Activated CD8-positive, alpha-beta T cell treated with anti-CD3 and anti-CD28 coated beads for 36 hours (primary cell): ENCODE data around the gene UFSP1. TPM values are rescaled to one million over a fixed set of nuclear protein-coding genes. Genes with fewer than 3 reads are reported as not detected.

ENCODE experiments used
- ATAC-seq: fragments of 200-7000 bp; cut with Tn5 transposase; one replicate; pipeline ENCODE4 v1.10.0; 2021; ENCODE audit warnings: mild to moderate bottlenecking, moderate library complexity
- CTCF ChIA-PET: fragments of 350-600 bp; sonication (Branson Sonifier 250); formaldehyde crosslinking; loops from one replicate; lab custom pipeline; 2021; ENCODE audit warnings: antibody characterized with exemption; lab: Charles Lee
- POLR2A ChIA-PET: fragments of 350-600 bp; sonication (Branson Sonifier 250); formaldehyde crosslinking; loops from one replicate; lab custom pipeline; 2021; ENCODE audit warnings: antibody characterized with exemption; lab: Charles Lee
- DNase-seq: peaks from one replicate; pipeline ENCODE4 v3.0.0-alpha.2; 2020
- H3K27ac Mint-ChIP-seq: one replicate; pipeline ENCODE4 v1.8.0; 2021; ENCODE audit warnings: mild to moderate bottlenecking, mixed read lengths
- H3K27me3 Mint-ChIP-seq: one replicate; pipeline ENCODE4 v1.8.0; 2021; ENCODE audit warnings: mixed read lengths
- H3K36me3 Mint-ChIP-seq: one replicate; pipeline ENCODE4 v1.8.0; 2021; ENCODE audit warnings: low read depth, mixed read lengths
- H3K4me1 Mint-ChIP-seq: one replicate; pipeline ENCODE4 v1.8.0; 2021; ENCODE audit warnings: low read depth, mixed read lengths
- H3K4me3 Mint-ChIP-seq: one replicate; pipeline ENCODE4 v1.8.0; 2021; ENCODE audit warnings: mild to moderate bottlenecking, moderate library complexity, mixed read lengths
- H3K9me3 Mint-ChIP-seq: one replicate; pipeline ENCODE4 v1.8.0; 2021; ENCODE audit warnings: mixed read lengths
- intact Hi-C: fragments of 100-400 bp; cut with micrococcal nuclease; formaldehyde crosslinking; loops from one replicate; pipeline ENCODE4 v1.10.0; 2022
- total RNA-seq, 2 experiments: library from RNA; stranded (reverse); gene quantifications; one replicate each; pipeline ENCODE4 v1.2.3, GENCODE V29; 2021
- TF ChIP-seq, protein P1 (sequence below): fragments of 200-600 bp; IDR thresholded peaks from one replicate; pipeline ENCODE4 v1.8.0; 2022; ENCODE audit warnings: antibody characterized with exemption, mild to moderate bottlenecking

UFSP1 gene
- total RNA-seq, 2 experiments from 2014 or later, result 2.1 to 2.2 TPM

GRCh38 chr7:100878685-100879084 lies 10.8 kb downstream of the UFSP1 start:
- H3K4me1 Mint-ChIP-seq, result peaks cover 47% of the 10 kb centered on the region
- ATAC-seq (no peak), DNase-seq (no peak)
- peaks cover 80% of the 10 kb centered on the region for H3K36me3 Mint-ChIP-seq
- intact Hi-C loops, result no loop called here
- ChIA-PET CTCF (interaction anchor here (0.7 to 1.9 kb wide), 2 partner anchors 9 to 11 kb away, joined by 3 to 9 read pairs; partner anchors contain the start of gene UFSP1), POLR2A (interaction anchor here (6.8 kb wide), 1 partner anchor 8 kb away, joined by 167 read pairs; the partner anchor contains the start of gene UFSP1)
- no peak overlapping the region for H3K4me3 Mint-ChIP-seq
- H3K27me3 Mint-ChIP-seq, result no peaks in the 10 kb centered on the region
- TF ChIP-seq, protein P1, sequence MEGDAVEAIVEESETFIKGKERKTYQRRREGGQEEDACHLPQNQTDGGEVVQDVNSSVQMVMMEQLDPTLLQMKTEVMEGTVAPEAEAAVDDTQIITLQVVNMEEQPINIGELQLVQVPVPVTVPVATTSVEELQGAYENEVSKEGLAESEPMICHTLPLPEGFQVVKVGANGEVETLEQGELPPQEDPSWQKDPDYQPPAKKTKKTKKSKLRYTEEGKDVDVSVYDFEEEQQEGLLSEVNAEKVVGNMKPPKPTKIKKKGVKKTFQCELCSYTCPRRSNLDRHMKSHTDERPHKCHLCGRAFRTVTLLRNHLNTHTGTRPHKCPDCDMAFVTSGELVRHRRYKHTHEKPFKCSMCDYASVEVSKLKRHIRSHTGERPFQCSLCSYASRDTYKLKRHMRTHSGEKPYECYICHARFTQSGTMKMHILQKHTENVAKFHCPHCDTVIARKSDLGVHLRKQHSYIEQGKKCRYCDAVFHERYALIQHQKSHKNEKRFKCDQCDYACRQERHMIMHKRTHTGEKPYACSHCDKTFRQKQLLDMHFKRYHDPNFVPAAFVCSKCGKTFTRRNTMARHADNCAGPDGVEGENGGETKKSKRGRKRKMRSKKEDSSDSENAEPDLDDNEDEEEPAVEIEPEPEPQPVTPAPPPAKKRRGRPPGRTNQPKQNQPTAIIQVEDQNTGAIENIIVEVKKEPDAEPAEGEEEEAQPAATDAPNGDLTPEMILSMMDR, result no peak
- H3K27ac Mint-ChIP-seq, result peak overlapping the region; percentile 71
- H3K9me3 Mint-ChIP-seq, result no peaks in the 10 kb centered on the region

DNA sequence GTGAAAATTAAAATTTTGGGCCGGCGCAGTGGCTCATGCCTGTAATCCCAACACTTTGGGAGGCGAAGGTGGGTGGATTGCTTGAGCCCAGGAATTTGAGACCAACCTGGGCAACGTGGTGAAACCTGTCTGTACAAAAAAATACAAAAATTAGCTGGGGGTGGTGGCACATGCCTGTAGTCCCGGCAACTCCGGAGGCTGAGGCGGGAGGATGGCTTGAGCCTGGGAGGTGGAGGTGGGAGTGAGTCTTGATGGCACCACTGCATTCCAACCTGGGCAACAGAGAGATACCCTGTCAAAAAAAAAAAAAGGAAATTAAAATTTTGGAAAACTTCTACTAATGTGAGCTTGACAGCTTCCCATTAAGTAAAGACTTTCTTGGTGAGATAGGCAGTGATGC lies 11.5 kb downstream of the UFSP1 start:
- CTCF ChIA-PET, result interaction anchor here (1.1 to 1.9 kb wide), 3 partner anchors 9 to 26 kb away, joined by 3 to 9 read pairs (median 3); partner anchors contain the start of gene UFSP1
- Mint-ChIP-seq H3K4me1 (peaks cover 42% of the 10 kb centered on the region), H3K27ac (peak overlapping the region; percentile 71), H3K27me3 (no peaks in the 10 kb centered on the region), H3K36me3 (peaks cover 81% of the 10 kb centered on the region), H3K9me3 (no peaks in the 10 kb centered on the region), H3K4me3 (peak overlapping the region; percentile 38)
- TF ChIP-seq, protein P1, result no peak
- intact Hi-C loops, result no loop called here
- ATAC-seq, result no peak
- DNase-seq, result no peak
- POLR2A ChIA-PET, result interaction anchor here (6.8 kb wide), 1 partner anchor 9 kb away, joined by 167 read pairs; the partner anchor contains the start of gene UFSP1

DNA sequence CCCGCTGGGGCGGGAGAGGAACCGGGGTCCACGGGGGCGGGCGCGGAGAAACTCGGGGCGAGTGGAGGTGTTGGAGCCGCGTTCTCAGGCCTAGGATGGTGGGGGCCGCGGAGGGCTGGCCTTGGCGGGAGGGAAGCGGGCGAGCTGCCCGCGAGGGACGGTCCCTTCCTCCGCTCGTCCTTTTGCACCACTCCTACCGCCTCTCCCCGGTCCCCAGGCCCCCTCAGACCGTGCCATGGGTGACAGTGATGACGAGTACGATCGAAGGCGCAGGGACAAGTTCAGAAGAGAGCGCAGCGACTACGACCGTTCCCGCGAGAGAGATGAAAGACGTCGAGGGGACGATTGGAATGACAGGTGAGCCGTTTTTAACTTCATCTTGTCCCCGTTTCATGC lies 14.2 kb downstream of the UFSP1 start:
- ChIA-PET POLR2A (interaction anchor here (0.7 to 6.8 kb wide), 12 partner anchors 9 to 392 kb away, joined by 3 to 167 read pairs (median 4); partner anchors contain the start of genes POP7, SLC12A9, TRIM56 and TRIP6), CTCF (interaction anchor here (1.0 to 2.8 kb wide), 7 partner anchors 8 to 369 kb away, joined by 3 to 16 read pairs (median 6); partner anchors contain the start of genes POP7, SLC12A9, TRIP6 and UFSP1)
- peaks cover 72% of the 10 kb centered on the region for H3K36me3 Mint-ChIP-seq
- no peaks in the 10 kb centered on the region for H3K9me3 Mint-ChIP-seq
- ATAC-seq (peak; percentile 47), DNase-seq (peak; percentile 71)
- TF ChIP-seq, protein P1, result no peak
- peak overlapping the region; percentile 98 for H3K27ac Mint-ChIP-seq
- peaks cover 41% of the 10 kb centered on the region for H3K4me1 Mint-ChIP-seq
- H3K4me3 Mint-ChIP-seq, result peak overlapping the region; percentile 98
- intact Hi-C loops, result no loop called here
- no peaks in the 10 kb centered on the region for H3K27me3 Mint-ChIP-seq

DNA sequence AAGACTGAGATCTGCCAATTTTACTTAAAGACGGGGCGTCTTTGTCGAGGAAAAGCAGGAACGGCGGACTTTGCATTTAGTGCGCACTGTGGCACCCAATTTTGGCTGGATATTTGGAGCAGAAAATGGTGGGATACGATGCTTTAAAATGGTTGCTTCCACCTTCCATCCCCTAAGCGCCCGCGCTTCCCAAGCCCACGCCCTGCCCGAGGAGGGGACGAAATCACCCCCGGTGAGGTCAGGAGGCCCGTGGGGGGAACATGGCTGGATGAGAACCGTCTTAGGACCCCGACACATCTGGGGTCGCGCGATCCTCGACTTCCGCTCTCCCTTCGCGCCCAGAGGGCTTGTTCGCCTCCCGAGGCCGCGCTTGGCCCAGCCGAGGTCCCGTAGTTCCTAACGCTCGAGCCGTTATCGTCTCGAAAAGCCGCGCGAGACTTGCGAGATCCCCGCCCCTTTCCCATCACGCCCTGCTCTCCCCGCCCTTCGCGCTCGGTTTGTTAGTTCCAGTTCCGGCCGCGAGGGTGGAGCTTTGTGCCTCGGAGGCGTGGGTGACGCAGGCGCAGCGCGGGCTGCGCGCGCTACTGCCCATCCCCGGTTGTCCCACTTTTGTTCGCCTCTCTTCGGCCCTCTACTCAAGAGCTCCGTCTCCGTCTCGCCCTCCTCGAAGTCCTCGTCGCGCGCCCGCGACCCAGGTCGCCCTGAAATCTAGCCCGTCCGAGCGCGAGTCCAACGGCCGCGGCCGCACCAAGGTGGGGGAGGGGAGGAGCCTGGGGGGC lies 14.7 kb downstream of the UFSP1 start, which contains the start of gene SRRT:
Gene SRRT (plus strand): TSS at position 527 of the 779 bp plus-strand sequence. CDS start 488 bp downstream, outside the sequence.
- ATAC-seq, result peak; percentile 95
- Mint-ChIP-seq H3K27me3 (no peaks in the 10 kb centered on the region), H3K4me3 (peak within 1 kb of the TSS; percentile 98), H3K9me3 (no peaks in the 10 kb centered on the region), H3K36me3 (peaks cover 68% of the 10 kb centered on the region), H3K4me1 (peaks cover 38% of the 10 kb centered on the region), H3K27ac (peak within 1 kb of the TSS; percentile 98)
- intact Hi-C loops, result no loop called here
- TF ChIP-seq, protein P1, result no peak
- DNase-seq, result peak; percentile 99
- ChIA-PET POLR2A (interaction anchor here (0.6 to 6.8 kb wide), 13 partner anchors 8 to 211 kb away, joined by 3 to 167 read pairs (median 4); partner anchors contain the start of genes POP7, SLC12A9, TRIM56 and TRIP6), CTCF (interaction anchor here (1.0 to 2.8 kb wide), 5 partner anchors 12 to 169 kb away, joined by 3 to 16 read pairs (median 9); partner anchors contain the start of genes POP7, SLC12A9 and UFSP1)
